B cell (primary cell): ENCODE measurements around the gene CTSH. TPM values are rescaled to one million over a fixed set of nuclear protein-coding genes. Genes with fewer than 3 reads are reported as not detected.

ENCODE experiments used
- ATAC-seq: fragments of 200-7000 bp; cut with Tn5 transposase; one replicate; pipeline ENCODE4 v1.10.0; 2021; ENCODE audit warnings: low read depth, mild to moderate bottlenecking, moderate number of reproducible peaks, moderate library complexity
- CTCF ChIA-PET: fragments of 350-600 bp; sonication (Branson Sonifier 250); formaldehyde crosslinking; loops from one replicate; lab custom pipeline; 2021; ENCODE audit warnings: antibody characterized with exemption, inconsistent platforms; lab: Charles Lee
- POLR2A ChIA-PET: fragments of 350-600 bp; sonication (Branson Sonifier 250); formaldehyde crosslinking; loops from one replicate; lab custom pipeline; 2021; ENCODE audit warnings: antibody characterized with exemption; lab: Charles Lee
- DNase-seq: peaks from one replicate; pipeline ENCODE4 v3.0.0; 2013
- H2AFZ ChIP-seq: 2 replicates; pipeline ENCODE4 v1.6.1; 2012; ENCODE audit warnings: mild to moderate bottlenecking, low read depth, low read length; ENCODE audit not compliant: insufficient read depth, poor library complexity, severe bottlenecking
- H3K27ac ChIP-seq, 2 donors: 1 replicate in 1 of 2; 2 replicates in 1 of 2; pipeline ENCODE4 v1.5.1; 2012 to 2013; ENCODE audit warnings: low read length in 2 of 2, mild to moderate bottlenecking in 2 of 2, moderate library complexity in 1 of 2
- H3K27me3 ChIP-seq, 4 experiments: fragments of 200-600 bp in 1 of 4; sonication (generic) in 1 of 4; replicated peaks in 1 of 4; 1 replicate in 2 of 4; 2 replicates in 2 of 4; pipeline versions ENCODE4 v1.6.1 to v1.7.0; 2013 to 2016; ENCODE audit warnings: low read length in 3 of 4, mild to moderate bottlenecking in 2 of 4, mixed read lengths in 1 of 4, moderate library complexity in 1 of 4; ENCODE audit not compliant: insufficient read depth in 4 of 4, control insufficient read depth in 3 of 4; ENCODE audit errors: control extremely low read depth in 1 of 4
- H3K36me3 ChIP-seq, 2 experiments: replicated peaks in 1 of 2; 1 replicate in 1 of 2; 2 replicates in 1 of 2; pipeline versions ENCODE4 v1.6.1 to v1.7.1; 2013; ENCODE audit warnings: low read length in 1 of 2; ENCODE audit not compliant: insufficient read depth in 2 of 2, control insufficient read depth in 1 of 2; ENCODE audit errors: control extremely low read depth in 1 of 2, extremely low read depth in 1 of 2
- H3K4me1 ChIP-seq, 2 donors: fragments of 200-600 bp in 1 of 2; sonication (generic) in 1 of 2; 1 replicate in 1 of 2; 2 replicates in 1 of 2; pipeline versions ENCODE4 v1.5.1 to v1.6.1; 2013 to 2017; ENCODE audit warnings: low read length in 2 of 2; ENCODE audit not compliant: control insufficient read depth in 2 of 2, insufficient read depth in 2 of 2
- H3K4me2 ChIP-seq: replicated peaks from 2 replicates; pipeline ENCODE3; 2012; ENCODE audit warnings: mild to moderate bottlenecking, low read depth, low read length; ENCODE audit not compliant: poor library complexity, severe bottlenecking
- H3K4me3 ChIP-seq, 5 experiments: fragments of 200-600 bp in 1 of 5; sonication (generic) in 1 of 5; 1 replicate in 3 of 5; 2 replicates in 2 of 5; pipeline versions ENCODE4 v1.5.1 to v1.7.0; 2011 to 2016; ENCODE audit warnings: low read length in 4 of 5, mild to moderate bottlenecking in 4 of 5, low read depth in 2 of 5, control low read depth in 1 of 5, moderate library complexity in 1 of 5; ENCODE audit not compliant: insufficient read depth in 1 of 5; ENCODE audit errors: control extremely low read depth in 1 of 5, extremely low read depth in 1 of 5
- H3K79me2 ChIP-seq: fragments of 200-600 bp; sonication (generic); one replicate; pipeline ENCODE4 v1.6.0; 2016; ENCODE audit warnings: low read length; ENCODE audit not compliant: control insufficient read depth, insufficient read depth
- H3K9ac ChIP-seq: fragments of 200-600 bp; sonication (generic); 2 replicates; pipeline ENCODE4 v1.6.1; 2017; ENCODE audit warnings: mild to moderate bottlenecking, low read length, moderate library complexity
- H3K9me3 ChIP-seq, 3 donors: one replicate each; pipeline versions ENCODE4 v1.6.1 to v1.7.1; 2013; ENCODE audit warnings: low read length in 2 of 3; ENCODE audit not compliant: control insufficient read depth in 2 of 3, insufficient read depth in 1 of 3; ENCODE audit errors: control extremely low read depth in 1 of 3
- H4K20me1 ChIP-seq: 2 replicates; pipeline ENCODE4 v1.6.0; 2012; ENCODE audit warnings: mild to moderate bottlenecking, low read length; ENCODE audit not compliant: insufficient read depth, control insufficient read depth, poor library complexity, severe bottlenecking
- H3K27ac Mint-ChIP-seq: one replicate; pipeline ENCODE4 v1.8.0; 2021; ENCODE audit warnings: mixed read lengths
- H3K27me3 Mint-ChIP-seq: one replicate; pipeline ENCODE4 v1.8.0; 2021; ENCODE audit warnings: mixed read lengths
- H3K4me1 Mint-ChIP-seq: one replicate; pipeline ENCODE4 v1.8.0; 2021; ENCODE audit warnings: mixed read lengths
- H3K4me3 Mint-ChIP-seq: one replicate; pipeline ENCODE4 v1.8.0; 2021; ENCODE audit warnings: mixed read lengths
- H3K9me3 Mint-ChIP-seq: one replicate; pipeline ENCODE4 v1.8.0; 2022; ENCODE audit warnings: mixed read lengths; ENCODE audit not compliant: insufficient read depth
- EZH2 ChIP-seq: IDR thresholded peaks from 2 replicates; pipeline ENCODE4 v1.6.1; 2012; ENCODE audit warnings: borderline replicate concordance, low read depth, mild to moderate bottlenecking, moderate library complexity, low read length; ENCODE audit not compliant: insufficient read depth, poor library complexity, severe bottlenecking
- WGBS: methylation state at CpG from one replicate; pipeline ENCODE4 v1.1.5; 2013; ENCODE audit warnings: missing lambda C conversion rate; ENCODE audit not compliant: insufficient coverage; 5-methylcytosine and 5-hydroxymethylcytosine counted together
- intact Hi-C: fragments of 100-400 bp; cut with micrococcal nuclease; formaldehyde crosslinking; loops from one replicate; pipeline ENCODE4 v1.10.0; 2022
- polyA plus RNA-seq: library from polyadenylated mRNA; depleted of rRNA; stranded (reverse); fragments of >200 nt; gene quantifications from 2 replicates; pipeline ENCODE4 v1.2.3, GENCODE V29; 2012
- total RNA-seq, 2 donors: library from RNA; stranded (reverse); fragments of 120-200 nt in 1 of 2; gene quantifications; 1 replicate in 1 of 2; 2 replicates in 1 of 2; pipeline versions ENCODE4 v1.2.3 to v1.2.4, GENCODE V29; 2013 to 2022
- TF ChIP-seq, protein P1 (sequence below): fragments of 200-600 bp; IDR thresholded peaks from one replicate; pipeline ENCODE4 v1.8.0; 2022; ENCODE audit warnings: antibody characterized with exemption, mild to moderate bottlenecking

CTSH gene
- total and polyA plus RNA-seq, 2 donors (not counting 1 experiment from before 2014, with no cell fraction given) = 399 to 441 TPM

DNA sequence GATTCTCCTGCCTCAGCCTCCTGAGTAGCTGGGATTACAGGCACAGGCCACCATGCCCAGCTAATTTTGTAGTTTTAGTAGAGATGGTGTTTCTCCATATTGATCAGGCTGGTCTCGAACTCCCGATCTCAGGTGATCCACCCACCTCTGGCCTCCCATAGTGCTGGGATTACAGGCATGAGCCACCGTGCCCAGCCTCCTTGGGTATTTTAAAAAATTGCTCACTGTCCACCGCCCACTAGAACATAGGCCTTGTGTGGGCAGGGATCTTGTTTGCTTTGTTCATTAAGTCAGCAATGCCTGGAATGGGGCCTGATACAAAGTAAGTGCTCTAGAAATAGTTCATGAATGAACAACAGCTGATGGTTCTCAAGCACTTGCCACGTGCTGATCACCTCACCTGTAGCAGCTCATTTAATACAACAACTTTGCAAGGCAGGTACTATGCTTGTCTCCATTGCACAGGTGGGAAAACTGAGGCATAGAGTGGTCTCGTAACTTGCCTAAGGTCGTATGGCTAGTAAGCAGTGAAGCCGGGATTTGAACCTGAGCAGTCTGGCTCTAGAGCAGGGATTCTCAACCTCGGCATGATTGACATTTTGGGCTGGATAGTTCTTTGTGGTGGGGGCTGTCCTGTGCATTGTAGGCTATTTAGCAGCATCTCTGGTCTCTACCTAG, 12.7 kb upstream of the CTSH start:
- no peak for DNase-seq
- POLR2A ChIA-PET = no interaction called here
- no peak overlapping the region for H2AFZ ChIP-seq
- H3K27me3 ChIP-seq = no peaks in the 10 kb centered on the region
- no peak for TF ChIP-seq EZH2
- TF ChIP-seq, protein P1, sequence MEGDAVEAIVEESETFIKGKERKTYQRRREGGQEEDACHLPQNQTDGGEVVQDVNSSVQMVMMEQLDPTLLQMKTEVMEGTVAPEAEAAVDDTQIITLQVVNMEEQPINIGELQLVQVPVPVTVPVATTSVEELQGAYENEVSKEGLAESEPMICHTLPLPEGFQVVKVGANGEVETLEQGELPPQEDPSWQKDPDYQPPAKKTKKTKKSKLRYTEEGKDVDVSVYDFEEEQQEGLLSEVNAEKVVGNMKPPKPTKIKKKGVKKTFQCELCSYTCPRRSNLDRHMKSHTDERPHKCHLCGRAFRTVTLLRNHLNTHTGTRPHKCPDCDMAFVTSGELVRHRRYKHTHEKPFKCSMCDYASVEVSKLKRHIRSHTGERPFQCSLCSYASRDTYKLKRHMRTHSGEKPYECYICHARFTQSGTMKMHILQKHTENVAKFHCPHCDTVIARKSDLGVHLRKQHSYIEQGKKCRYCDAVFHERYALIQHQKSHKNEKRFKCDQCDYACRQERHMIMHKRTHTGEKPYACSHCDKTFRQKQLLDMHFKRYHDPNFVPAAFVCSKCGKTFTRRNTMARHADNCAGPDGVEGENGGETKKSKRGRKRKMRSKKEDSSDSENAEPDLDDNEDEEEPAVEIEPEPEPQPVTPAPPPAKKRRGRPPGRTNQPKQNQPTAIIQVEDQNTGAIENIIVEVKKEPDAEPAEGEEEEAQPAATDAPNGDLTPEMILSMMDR = no peak
- no peak overlapping the region for H3K4me2 ChIP-seq
- ATAC-seq = no peak
- no peak overlapping the region for H3K4me3 ChIP-seq
- Mint-ChIP-seq H3K27ac (no peak overlapping the region), H3K4me1 (peaks cover 4% of the 10 kb centered on the region), H3K9me3 (no peaks in the 10 kb centered on the region), H3K4me3 (no peak overlapping the region), H3K27me3 (no peaks in the 10 kb centered on the region)
- H3K79me2 ChIP-seq = no peaks in the 10 kb centered on the region
- no peaks in the 10 kb centered on the region for H4K20me1 ChIP-seq
- no peak overlapping the region for H3K27ac ChIP-seq
- intact Hi-C loops = no loop called here
- CTCF ChIA-PET = interaction anchor here (2.1 kb wide), 1 partner anchor 21 kb away, joined by 5 read pairs; no protein-coding TSS in a partner anchor
- H3K36me3 ChIP-seq = no peaks in the 10 kb centered on the region
- H3K9me3 ChIP-seq = peaks cover 0 to 6% (median 0%) of the 10 kb centered on the region in 3 donors
- WGBS = 94% methylated on average over 6 of the region's 9 CpGs
- H3K9ac ChIP-seq = no peak overlapping the region
- H3K4me1 ChIP-seq = peaks cover 0 to under 1% of the 10 kb centered on the region in 2 donors

DNA sequence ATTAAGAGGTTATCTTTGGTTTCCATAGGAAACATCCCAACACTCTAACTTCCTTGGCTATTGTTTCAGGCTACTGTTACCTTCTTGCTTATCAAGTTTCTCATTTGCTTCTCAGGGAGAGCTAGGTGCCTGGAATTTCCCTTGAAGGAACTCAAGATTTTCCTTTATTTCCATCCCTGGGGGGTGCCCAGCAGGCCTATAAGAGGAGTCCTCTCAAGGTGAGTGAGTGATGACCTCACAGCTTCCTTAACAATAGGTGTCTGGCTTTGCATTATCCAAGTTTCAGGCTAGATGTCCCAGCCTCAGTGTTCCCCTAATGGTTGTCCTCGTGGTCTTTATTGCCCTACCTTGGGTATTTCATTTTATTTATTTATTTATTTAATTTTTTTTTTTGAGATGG, 12.1 kb upstream of the CTSH start:
- no peaks in the 10 kb centered on the region for H3K36me3 ChIP-seq
- no peaks in the 10 kb centered on the region for H3K27me3 ChIP-seq
- no peaks in the 10 kb centered on the region for H3K27me3 Mint-ChIP-seq
- no CpG with 5 or more reads among the region's 1 CpG for WGBS
- H3K4me1 ChIP-seq = peaks cover 2 to 6% of the 10 kb centered on the region in 2 donors
- H3K9ac ChIP-seq = no peak overlapping the region
- H3K9me3 ChIP-seq = peaks cover 0 to 6% (median 0%) of the 10 kb centered on the region in 3 donors
- H3K9me3 Mint-ChIP-seq = no peaks in the 10 kb centered on the region
- H3K27ac ChIP-seq = no peak overlapping the region
- H2AFZ ChIP-seq = no peak overlapping the region
- TF ChIP-seq, protein P1 = no peak
- TF ChIP-seq EZH2 = no peak
- H3K4me2 ChIP-seq = no peak overlapping the region
- peaks cover 10% of the 10 kb centered on the region for H3K4me1 Mint-ChIP-seq
- H3K4me3 Mint-ChIP-seq = no peak overlapping the region
- intact Hi-C loops = no loop called here
- ATAC-seq (no peak), DNase-seq (no peak)
- POLR2A ChIA-PET = no interaction called here
- no peak overlapping the region for H3K4me3 ChIP-seq
- H3K79me2 ChIP-seq = no peaks in the 10 kb centered on the region
- no peaks in the 10 kb centered on the region for H4K20me1 ChIP-seq
- CTCF ChIA-PET = interaction anchor here (0.6 to 2.1 kb wide), 2 partner anchors 19 to 22 kb away, joined by 3 to 5 read pairs; no protein-coding TSS in a partner anchor
- no peak overlapping the region for H3K27ac Mint-ChIP-seq
